GM23248 (cell line): ENCODE measurements around the gene CXCL5.

Experiments
- EZH2 ChIP-seq: fragments of 200-600 bp; sonication (generic); IDR thresholded peaks from 2 replicates; pipeline ENCODE4 v1.6.1; 2018; ENCODE audit warnings: antibody characterized with exemption, mild to moderate bottlenecking; ENCODE audit not compliant: insufficient read depth, poor library complexity, severe bottlenecking
- EZH2phosphoT487 ChIP-seq: fragments of 200-600 bp; sonication (generic); IDR thresholded peaks from 2 replicates; pipeline ENCODE4 v1.6.1; 2018; ENCODE audit warnings: antibody characterized with exemption, moderate library complexity, mild to moderate bottlenecking, low read depth; ENCODE audit not compliant: insufficient read depth

DNA sequence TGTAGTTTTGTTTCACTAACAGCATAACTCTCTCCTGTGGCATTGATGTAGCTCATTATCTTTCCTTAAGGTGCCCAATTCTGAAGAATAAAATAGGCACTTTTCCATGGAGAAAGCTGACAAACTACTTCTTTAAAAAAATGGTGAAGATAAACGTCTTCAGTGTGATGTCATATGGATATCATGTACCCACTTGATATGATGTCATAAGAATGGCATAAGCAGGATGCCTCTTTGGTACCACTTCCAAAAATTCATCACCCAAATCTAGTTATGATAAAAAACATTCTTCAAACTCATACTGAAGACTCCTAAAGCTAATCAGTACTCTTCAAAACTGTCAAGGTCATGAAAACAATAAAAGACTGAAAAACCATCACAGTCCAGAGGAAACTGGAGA is 42.9 kb upstream of the CXCL5 start:
- TF ChIP-seq EZH2phosphoT487 (no peak), EZH2 (no peak)
